ENCODE data around the gene TMEM86B.

The TMEM86B gene

DNA sequence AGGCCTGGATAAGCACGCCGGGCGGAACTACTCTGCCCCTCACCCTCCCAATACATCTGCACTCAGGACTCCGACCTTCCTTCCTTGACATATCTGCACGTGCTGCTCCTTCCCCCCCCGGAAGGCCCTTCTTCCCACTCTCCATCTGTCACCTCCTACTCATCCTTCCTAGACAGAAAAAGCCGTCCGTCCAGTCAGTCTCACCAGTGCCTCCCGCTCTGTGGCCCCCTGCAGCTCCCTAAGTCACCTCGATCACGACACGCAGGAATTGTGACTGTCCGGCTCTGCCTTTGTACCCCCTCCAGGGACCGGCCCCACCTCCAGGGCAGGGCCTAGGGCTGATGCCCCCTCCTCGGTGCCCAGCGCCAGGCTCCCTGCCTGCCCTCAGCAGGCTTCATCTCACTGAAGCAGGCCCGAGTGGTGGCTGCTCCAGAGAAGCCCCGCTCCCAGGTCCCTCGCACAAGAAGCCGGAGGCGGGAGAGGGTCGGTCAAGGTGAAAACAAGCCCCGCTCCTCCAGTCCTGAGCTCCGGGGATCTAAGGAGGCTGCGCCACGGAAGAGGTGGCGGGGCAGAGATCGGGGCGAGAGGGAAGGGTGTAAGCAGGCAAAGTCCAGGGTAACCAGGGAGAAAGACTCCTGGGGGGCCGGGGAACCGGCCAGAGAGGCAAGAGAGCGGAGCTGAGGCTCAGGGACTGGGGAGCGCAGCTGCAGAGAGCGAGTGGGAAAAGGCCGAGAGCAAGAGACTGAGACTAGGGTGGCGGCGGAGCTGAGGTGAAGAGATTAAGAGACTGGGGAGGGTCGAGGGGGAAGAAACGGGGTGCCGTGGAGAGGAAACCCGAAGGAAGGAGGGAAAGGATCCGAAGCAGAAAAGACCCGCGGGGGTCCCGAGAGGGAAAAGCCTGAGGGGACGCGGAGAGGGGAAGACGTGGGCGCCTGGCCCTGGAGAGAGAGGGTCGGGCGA is 29.2 kb upstream of the TMEM86B start:
- no peak for DNase-seq

DNA sequence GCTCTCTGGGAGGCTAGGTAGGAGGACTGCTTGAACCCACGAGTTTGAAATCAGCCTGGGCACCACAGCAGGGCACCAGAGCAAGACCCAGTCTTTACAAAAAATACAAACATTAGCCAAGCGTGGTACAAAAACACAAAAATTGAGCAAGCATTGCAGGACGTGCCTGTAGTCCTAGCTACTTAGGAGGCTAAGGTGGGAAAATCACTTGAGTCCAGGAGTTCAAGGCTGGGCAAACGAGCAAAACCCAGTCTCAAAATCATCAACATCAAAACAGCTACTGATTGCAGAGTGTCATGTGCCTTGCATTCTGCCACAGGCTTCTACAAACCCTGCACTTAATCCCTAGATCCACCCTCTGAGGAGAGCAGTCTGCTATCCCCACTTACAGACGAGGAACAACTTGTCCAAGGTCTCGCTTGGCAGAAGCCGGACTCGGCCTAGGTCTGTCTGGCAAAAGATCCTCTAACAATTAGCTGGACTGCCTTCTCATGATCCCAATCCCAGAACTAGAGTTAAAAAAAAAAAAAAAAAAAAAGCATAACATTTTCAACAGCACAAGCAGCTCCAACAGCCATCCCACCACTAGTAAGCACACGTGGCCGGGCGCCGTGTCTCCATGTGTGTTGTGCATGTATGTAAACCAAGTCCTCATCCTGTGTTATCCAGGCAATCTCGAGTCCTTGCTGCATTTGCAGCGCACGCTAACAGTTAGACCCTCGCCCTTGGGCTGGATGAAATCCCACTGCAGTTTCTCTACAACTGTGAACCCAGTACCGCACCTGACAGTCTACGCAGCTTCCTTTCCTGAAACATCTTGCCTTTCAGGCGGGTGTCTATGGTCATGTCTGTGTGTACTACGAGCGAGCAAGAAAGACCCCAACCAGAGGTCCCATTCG is 28.2 kb upstream of the TMEM86B start:
- no peak for DNase-seq

GRCh38 chr19:55255618-55256423 is 27.3 kb upstream of the TMEM86B start:
- DNase-seq, result no peak

DNA sequence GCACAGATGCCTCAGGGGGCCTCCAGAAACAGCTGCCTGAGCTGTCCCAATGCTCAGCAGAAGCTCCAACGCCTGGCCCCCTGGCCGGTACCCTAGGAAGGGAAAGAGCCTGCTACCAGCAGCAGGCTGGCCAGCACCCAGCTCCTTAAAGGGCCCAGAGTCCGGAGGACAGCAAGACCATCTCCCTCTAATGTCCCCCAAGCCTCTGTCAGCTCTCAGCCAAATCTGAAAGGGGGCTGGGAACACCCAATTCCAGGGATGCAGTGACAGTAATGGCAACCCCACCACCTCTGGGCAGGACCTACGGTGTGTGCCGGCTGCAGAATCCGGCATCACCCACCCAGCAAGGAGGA is 26.0 kb upstream of the TMEM86B start:
- no peak for DNase-seq

DNA sequence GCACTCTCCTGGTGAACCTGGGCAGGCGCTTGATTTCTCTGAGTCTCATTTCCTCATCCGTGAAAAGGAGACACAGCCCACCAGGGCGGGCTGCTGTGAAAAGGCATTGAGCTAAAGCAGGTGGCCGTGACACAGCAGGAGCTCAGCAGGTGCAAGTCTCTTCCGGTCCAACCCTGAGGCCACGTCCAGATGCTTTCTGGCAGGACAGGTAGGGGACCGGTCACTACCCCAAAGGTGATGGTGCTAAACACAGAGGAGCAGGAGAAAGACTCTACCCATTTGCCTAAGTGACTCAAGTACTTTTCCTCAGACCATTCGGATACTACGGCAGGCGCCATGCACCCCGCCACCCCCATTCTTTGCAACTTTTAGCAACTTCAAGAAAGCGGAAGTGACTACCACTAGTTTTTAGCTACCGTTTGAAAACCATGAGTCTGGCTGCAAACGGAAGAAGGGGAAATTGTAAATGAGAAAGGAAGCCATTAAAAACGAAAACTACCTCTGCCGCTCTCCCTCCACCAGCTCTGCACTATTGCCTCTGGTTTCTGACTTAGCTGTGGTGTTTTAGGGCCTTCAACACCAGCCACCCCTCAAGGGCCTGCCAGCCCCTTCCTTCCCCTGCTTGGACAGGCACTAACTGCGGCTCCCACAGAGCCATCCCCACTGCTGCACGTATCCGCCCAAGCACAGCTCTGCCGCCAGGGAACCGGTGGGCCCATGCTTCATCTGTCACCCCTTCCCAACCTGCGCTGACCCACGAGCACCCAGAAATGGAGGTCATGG is 25.5 kb upstream of the TMEM86B start:
- peak; percentile 20 for DNase-seq

GRCh38 chr19:55252760-55253663 is 24.4 kb upstream of the TMEM86B start:
- no peak for DNase-seq

DNA sequence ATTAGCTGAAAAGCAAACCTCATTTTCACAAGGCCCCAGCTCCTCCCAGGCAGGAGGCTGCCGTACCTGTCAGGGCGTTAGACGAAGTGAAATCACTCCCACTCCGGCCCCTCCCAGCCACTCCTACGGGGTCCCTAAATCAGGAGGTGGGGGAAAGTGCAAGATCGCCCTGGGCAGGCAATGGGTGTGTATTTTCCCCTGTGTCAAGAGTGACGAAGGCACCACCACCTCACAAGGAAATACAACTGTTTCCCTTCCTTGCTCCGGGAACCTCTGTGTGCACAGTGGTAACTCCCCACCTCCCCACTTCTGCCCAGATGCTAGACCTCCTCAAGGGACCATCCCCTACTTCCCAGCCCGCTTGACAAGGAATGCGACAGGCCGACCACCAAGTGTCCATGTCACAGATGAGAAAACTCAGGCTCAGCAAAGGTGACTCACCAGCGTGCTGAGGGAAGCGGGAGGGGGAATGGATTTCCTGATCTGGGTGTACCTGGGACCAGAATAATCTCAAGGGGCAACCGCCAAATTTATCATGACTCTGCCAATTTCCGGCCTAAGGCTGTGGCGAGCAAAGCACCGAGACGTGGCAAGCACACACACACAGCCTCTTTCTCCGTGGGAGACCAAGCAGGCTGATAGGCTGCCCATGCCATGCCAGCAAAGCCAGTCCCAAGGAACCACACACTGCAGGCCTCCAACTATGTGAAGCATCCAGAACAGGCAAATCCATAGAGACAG is 22.9 kb upstream of the TMEM86B start:
- DNase-seq, result no peak

GRCh38 chr19:55250262-55251036 is 21.9 kb upstream of the TMEM86B start:
- DNase-seq, result no peak

DNA sequence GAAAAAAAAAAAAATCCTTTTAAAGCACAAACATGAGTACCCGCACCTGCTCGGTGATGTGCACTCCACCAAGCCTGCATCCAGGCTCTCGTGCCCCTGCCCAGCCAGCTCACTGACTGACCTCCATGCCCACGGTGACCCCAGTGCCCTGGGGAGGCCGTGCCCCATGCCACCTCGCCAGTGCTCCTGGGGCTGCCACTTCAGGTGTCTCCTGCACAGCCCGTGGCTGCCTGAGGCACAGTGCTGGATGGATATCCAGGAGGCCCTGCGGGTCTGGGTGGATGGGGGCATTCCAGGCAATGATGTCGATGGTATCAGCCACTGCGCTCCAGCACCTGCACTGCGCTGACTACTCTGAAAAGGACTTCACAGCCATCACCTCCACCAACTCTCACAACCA is 21.3 kb upstream of the TMEM86B start:
- no peak for DNase-seq

DNA sequence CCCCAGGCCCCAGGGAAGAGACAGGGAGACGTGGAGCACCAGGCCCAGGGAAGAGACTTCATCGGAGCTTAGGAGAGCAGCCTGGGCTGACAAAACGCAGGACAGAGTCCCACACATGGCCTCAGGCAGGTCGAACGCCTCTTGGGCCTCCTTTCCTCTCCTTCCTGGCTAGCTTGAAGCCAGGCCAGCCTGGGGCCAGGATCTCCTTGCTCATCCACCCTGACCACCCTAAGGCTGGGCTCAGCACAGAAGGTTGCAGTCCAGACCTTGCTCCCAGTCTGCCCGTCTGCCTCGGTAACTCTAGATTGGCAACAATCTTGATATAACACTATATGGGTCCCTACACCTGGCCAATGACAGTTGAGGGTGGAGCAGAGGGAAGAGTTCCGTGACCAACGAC is 20.1 kb upstream of the TMEM86B start:
- no peak for DNase-seq

DNA sequence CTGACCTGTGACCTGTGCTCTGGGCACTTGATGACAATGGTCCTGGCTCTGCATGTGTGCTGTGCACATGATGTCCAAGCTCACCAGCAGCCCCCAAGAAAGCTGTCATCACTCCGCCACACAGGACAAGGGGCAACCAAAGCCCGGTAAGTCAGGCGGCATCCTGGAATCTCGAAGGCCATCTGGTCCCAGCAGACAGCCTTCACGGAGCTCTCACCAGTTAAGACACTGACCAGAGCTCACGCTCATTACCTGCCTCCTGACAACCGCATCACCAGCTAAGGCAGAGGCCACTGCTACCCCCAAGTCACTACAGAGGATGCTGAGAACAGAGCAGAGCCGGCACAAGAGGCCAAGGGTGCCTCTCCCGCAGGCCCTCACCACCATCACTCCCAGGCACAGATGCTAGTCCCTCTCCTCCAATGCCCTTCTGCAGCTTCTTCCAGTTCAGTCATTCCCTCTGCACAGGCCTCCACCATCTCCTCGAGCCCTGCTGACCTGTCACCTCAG is 19.7 kb upstream of the TMEM86B start:
- DNase-seq, result no peak

DNA sequence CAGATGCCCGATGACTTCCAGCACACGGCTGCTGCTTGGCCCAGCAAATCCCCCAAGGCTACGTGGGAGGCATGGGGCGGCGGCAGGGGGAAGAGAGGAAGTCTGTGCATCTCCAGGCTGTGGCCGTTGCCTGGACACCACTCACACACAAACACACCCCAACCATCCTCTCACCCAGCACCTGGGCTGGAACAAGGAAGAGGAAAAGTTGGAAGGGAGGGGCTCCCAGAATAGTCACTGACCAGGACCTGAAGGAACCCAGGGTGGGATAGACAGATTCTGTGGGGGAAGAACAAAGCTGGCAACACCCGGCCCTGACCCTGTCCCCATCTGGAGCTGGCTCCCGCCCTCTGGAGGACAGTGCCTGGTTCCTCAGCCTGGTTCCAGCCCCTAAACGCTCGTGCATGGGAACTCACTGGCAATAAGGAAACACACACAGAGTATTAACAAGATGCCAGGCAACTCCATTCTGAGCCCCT is 19.1 kb upstream of the TMEM86B start:
- no peak for DNase-seq

GRCh38 chr19:55246462-55247451 is 18.2 kb upstream of the TMEM86B start:
- DNase-seq, result no peak

GRCh38 chr19:55245236-55245904 is 16.8 kb upstream of the TMEM86B start:
- DNase-seq, result no peak

DNA sequence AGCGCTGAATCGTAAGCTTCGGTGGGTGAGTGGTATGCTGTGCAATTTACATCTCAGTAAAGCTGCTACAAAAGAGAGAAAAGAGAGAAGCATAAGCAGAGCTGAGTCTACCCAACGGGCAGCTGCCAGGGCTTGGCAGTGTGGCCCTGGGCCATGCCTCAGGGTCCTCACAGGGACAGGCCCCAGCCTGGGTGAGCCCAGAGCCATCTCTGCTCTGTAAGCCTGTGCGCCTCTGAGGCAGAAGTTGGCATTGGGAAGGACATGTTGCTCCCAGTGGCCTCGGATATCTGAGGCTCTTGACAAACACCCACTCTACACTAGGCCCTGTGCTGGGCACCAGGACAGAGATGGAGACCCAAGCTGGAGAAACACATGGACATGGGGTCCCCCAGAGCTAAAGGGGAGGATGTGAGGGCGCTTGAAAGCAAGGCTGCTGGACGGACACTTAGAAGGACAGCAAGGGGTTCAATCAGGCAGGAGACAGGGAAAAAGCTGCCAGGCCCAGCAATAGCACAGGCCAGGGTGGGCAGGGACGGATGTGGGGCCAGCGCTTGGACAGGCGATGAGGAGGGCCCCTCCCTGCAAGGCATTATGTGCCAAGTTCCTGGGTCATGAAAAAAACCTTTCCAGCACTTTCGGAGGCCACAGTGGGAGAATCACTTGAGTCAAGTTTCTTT is 15.6 kb upstream of the TMEM86B start:
- DNase-seq, result no peak

DNA sequence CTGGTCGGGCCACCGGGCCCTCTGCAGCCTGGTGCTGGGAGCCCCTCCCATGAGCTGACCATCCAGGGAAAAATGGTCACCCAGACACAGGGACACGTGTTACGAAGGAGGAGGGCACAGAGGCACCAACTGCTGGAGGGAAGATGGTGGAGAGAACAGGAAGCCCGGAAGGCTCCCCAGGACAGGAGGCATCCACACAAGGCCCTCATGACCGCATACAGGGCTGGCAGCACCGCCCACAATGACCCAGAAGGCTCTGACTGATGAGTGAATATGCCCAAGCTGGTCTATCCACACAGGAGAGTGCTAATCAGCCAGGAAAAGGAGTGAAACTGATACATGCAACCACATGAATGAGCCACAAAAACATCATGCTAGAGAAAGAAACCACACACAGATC is 14.0 kb upstream of the TMEM86B start:
- DNase-seq, result no peak

All from NCI-H1417 treated with DMSO at 0.1 percent for 48 hours (cell line).